ENCODE data around the gene GLP2R.
"Not testable (repeated sequence)": the region's sequence is repeated elsewhere in the genome, so short reads cannot be mapped to it uniquely, and the experiment has no call there.

Gene GLP2R

GRCh38 chr17:9825641-9826150 is at the start of gene GLP2R:
TSS of gene GLP2R (plus strand) at chr17:9825924. CDS start at chr17:9826064, 140 bp downstream.
- CTCF ChIA-PET: interaction anchor here (1.1 to 1.2 kb wide), 2 partner anchors 57 to 63 kb away, joined by 3 to 6 read pairs; no protein-coding TSS in a partner anchor
- Histone ChIP-seq H3K4me3 (ENCODE audit: low read depth, low read length) (no peak within 1 kb of the TSS), H3K9me3 (ENCODE audit: control insufficient read depth, insufficient read depth, low read depth, low read length) (no peaks in the 10 kb centered on the region), H3K4me1 (ENCODE audit: control insufficient read depth, insufficient read depth, low read length) (no peaks in the 10 kb centered on the region), H3K36me3 (ENCODE audit: control insufficient read depth in 2 of 2, insufficient read depth in 1 of 2, low read length in 2 of 2) (no peaks in the 10 kb centered on the region), H3K27ac (ENCODE audit: extremely low read depth, low read depth, low read length) (no peak within 1 kb of the TSS)
- POLR2A ChIA-PET: no interaction called here
- no peak for TF ChIP-seq KLF8 (tag by site-specific recombination; IDR thresholded peaks at IDR 0.05)

DNA sequence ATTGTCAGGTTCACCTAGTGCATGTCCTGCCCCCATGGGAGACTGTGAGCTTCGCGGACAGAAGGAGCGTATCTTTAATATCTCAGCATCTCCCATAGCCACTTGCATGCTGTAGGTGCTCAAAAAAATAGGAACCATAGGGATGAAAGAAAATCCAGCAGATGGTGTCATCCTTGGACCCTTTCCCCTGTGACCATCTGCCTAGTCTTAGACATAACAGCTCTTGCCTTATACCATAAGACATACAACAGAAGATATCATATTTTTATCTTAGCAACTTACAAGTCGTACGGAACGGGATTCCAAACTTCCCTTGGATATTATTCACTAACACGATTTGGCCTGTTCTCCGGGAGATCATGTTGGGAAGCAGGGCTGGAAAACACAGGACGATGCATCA is 48.8 kb upstream of the GLP2R start:
- H3K4me1 ChIP-seq (ENCODE audit: control insufficient read depth, insufficient read depth, low read length): no peaks in the 10 kb centered on the region
- H3K4me3 ChIP-seq (ENCODE audit: low read depth, low read length): no peak overlapping the region
- ChIA-PET POLR2A (no interaction called here), CTCF (interaction anchor here (0.7 kb wide), 1 partner anchor 339 kb away, joined by 3 read pairs; no protein-coding TSS in a partner anchor)
- no peaks in the 10 kb centered on the region for H3K9me3 ChIP-seq (ENCODE audit: control insufficient read depth, insufficient read depth, low read depth, low read length)
- TF ChIP-seq ZNF10 (tag by site-specific recombination; IDR thresholded peaks at IDR 0.05) (no peak), ZBTB44 (tag by site-specific recombination; IDR thresholded peaks at IDR 0.05) (no peak)
- H3K36me3 ChIP-seq (ENCODE audit: control insufficient read depth in 2 of 2, insufficient read depth in 1 of 2, low read length in 2 of 2): no peaks in the 10 kb centered on the region
- no peak overlapping the region for H3K27ac ChIP-seq (ENCODE audit: extremely low read depth, low read depth, low read length)

DNA sequence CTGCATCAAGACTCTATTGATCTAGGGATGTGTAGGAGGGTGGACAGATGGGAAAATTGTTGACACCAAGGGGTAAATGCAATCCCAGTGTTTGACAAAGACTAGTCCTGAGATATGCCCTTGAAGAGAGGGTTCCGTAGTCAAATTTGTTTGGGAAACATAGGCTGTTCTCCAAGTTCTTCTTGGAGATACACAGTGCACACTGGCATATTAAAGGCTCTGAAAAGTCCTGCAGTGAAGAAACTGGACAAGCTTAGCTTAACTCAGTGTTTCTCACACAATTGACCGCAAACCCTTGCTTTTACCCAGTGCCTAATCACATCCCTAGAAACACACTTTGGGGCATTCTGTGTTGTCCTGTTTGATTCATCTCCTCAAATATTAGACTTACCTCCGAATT is 45.2 kb upstream of the GLP2R start:
- POLR2A ChIA-PET: no interaction called here
- Histone ChIP-seq H3K27ac (ENCODE audit: extremely low read depth, low read depth, low read length) (no peak overlapping the region), H3K9me3 (ENCODE audit: control insufficient read depth, insufficient read depth, low read depth, low read length) (no peaks in the 10 kb centered on the region), H3K36me3 (ENCODE audit: control insufficient read depth in 2 of 2, insufficient read depth in 1 of 2, low read length in 2 of 2) (no peaks in the 10 kb centered on the region), H3K4me1 (ENCODE audit: control insufficient read depth, insufficient read depth, low read length) (no peaks in the 10 kb centered on the region), H3K4me3 (ENCODE audit: low read depth, low read length) (no peak overlapping the region)
- CTCF ChIA-PET: interaction anchor here (1.8 kb wide), 1 partner anchor 12 kb away, joined by 10 read pairs; no protein-coding TSS in a partner anchor
- TF ChIP-seq ZNF184 (tag by site-specific recombination; IDR thresholded peaks at IDR 0.05): no peak
- TF ChIP-seq ZNF548 (tag by site-specific recombination; IDR thresholded peaks at IDR 0.05): no peak
- TF ChIP-seq ZNF19 (tag by site-specific recombination; IDR thresholded peaks at IDR 0.05; ENCODE audit: low read depth): no peak
- TF ChIP-seq ZNF354C (tag by site-specific recombination; IDR thresholded peaks at IDR 0.05; ENCODE audit: borderline replicate concordance, low read depth): no peak
- TF ChIP-seq ZNF239 (tag by site-specific recombination; IDR thresholded peaks at IDR 0.05): 0 out of 2 replicates have a peak, but pooled peaks have one; percentile 61
- TF ChIP-seq ZEB2 (tag by site-specific recombination; IDR thresholded peaks at IDR 0.05): no peak
- no peak for TF ChIP-seq SP2 (tag by site-specific recombination; IDR thresholded peaks at IDR 0.05)

- TF ChIP-seq MYNN (tag by site-specific recombination; IDR thresholded peaks at IDR 0.05; ENCODE audit: borderline replicate concordance) (no peak), ZNF530 (tag by site-specific recombination; IDR thresholded peaks at IDR 0.05; ENCODE audit: low read depth) (no peak), ZNF621 (tag by site-specific recombination; IDR thresholded peaks at IDR 0.05) (no peak), ZNF146 (tag by site-specific recombination; IDR thresholded peaks at IDR 0.05) (no peak), KLF10 (tag by site-specific recombination; IDR thresholded peaks at IDR 0.05) (no peak), PATZ1 (tag by site-specific recombination; IDR thresholded peaks at IDR 0.05) (no peak), SP7 (tag by site-specific recombination; IDR thresholded peaks at IDR 0.05) (no peak), ZBTB1 (tag by site-specific recombination; IDR thresholded peaks at IDR 0.05) (no peak), YY1 (tag by site-specific recombination; IDR thresholded peaks at IDR 0.05) (no peak), ZNF223 (tag by site-specific recombination; IDR thresholded peaks at IDR 0.05) (no peak), ZNF585B (tag by site-specific recombination; IDR thresholded peaks at IDR 0.05) (no peak)
- TF ChIP-seq, protein P1, sequence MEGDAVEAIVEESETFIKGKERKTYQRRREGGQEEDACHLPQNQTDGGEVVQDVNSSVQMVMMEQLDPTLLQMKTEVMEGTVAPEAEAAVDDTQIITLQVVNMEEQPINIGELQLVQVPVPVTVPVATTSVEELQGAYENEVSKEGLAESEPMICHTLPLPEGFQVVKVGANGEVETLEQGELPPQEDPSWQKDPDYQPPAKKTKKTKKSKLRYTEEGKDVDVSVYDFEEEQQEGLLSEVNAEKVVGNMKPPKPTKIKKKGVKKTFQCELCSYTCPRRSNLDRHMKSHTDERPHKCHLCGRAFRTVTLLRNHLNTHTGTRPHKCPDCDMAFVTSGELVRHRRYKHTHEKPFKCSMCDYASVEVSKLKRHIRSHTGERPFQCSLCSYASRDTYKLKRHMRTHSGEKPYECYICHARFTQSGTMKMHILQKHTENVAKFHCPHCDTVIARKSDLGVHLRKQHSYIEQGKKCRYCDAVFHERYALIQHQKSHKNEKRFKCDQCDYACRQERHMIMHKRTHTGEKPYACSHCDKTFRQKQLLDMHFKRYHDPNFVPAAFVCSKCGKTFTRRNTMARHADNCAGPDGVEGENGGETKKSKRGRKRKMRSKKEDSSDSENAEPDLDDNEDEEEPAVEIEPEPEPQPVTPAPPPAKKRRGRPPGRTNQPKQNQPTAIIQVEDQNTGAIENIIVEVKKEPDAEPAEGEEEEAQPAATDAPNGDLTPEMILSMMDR (tag by site-specific recombination; IDR thresholded peaks at IDR 0.05): no peak
- CTCF ChIA-PET: no interaction called here
Measured at GRCh38 chr17:9783050-9783449, 42.7 kb upstream of the GLP2R start.

DNA sequence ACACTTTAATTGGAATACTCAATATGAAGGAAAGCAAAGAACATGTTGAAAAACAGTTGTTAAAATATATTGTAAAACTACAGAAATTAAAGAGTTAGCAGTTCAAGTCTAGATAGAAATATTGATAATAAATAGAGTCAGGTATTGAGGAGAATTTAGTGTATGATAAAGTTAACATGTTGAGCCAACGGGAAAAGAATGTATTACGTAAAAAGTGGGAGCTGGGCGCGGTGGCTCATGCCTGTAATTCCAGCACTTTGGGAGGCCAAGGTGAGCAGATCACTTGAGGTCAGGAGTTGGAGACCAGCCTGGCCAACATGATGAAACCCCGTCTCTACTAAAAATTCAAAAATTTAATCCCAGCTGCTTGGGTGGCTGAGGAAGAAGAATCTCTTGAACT is 42.3 kb upstream of the GLP2R start:
- H3K36me3 ChIP-seq (ENCODE audit: control insufficient read depth in 2 of 2, insufficient read depth in 1 of 2, low read length in 2 of 2); H3K27ac ChIP-seq (ENCODE audit: extremely low read depth, low read depth, low read length); H3K9me3 ChIP-seq (ENCODE audit: control insufficient read depth, insufficient read depth, low read depth, low read length); H3K4me1 ChIP-seq (ENCODE audit: control insufficient read depth, insufficient read depth, low read length); CTCF ChIA-PET; H3K4me3 ChIP-seq (ENCODE audit: low read depth, low read length); POLR2A ChIA-PET: not testable (repeated sequence)

More at GRCh38 chr17:9783050-9783449, 42.7 kb upstream of the GLP2R start:
- Histone ChIP-seq H3K27ac (ENCODE audit: extremely low read depth, low read depth, low read length) (no peak overlapping the region), H3K9me3 (ENCODE audit: control insufficient read depth, insufficient read depth, low read depth, low read length) (no peaks in the 10 kb centered on the region), H3K36me3 (ENCODE audit: control insufficient read depth in 2 of 2, insufficient read depth in 1 of 2, low read length in 2 of 2) (no peaks in the 10 kb centered on the region), H3K4me1 (ENCODE audit: control insufficient read depth, insufficient read depth, low read length) (no peaks in the 10 kb centered on the region), H3K4me3 (ENCODE audit: low read depth, low read length) (no peak overlapping the region)
- POLR2A ChIA-PET: no interaction called here
